GM19438 (cell line): ENCODE measurements around the gene CDK14.

Experiments used
- ATAC-seq: cut with Tn5 transposase; IDR thresholded peaks from one replicate; pipeline ENCODE4 v1.9.1; 2021; ENCODE audit warnings: low read depth; ENCODE audit not compliant: unreplicated experiment

CDK14 gene

GRCh38 chr7:90596671-90597562, 796 bp downstream of the CDK14 start:
- ATAC-seq = peak; percentile 21

GRCh38 chr7:90597563-90598253, 1.6 kb downstream of the CDK14 start:
- ATAC-seq = no peak

DNA sequence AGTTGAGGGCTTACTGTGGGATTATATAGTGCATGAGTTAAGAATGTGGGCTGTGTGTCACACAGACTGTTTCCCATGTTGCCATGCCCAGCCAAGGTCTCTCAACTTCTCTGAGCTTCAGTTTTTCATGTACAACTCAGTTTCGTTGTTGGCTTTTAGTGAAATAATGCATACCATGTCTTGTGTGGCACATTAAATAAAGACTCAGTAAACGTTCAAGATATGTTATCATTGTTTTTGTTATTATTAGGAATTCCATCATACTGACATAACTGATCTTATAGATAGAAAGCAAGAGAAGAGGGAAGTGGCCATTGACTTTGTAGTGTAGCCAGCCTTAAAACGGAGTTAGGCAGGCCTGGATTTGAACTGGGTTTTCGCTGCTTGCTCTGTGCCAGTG, 2.9 kb downstream of the CDK14 start:
- no peak for ATAC-seq

DNA sequence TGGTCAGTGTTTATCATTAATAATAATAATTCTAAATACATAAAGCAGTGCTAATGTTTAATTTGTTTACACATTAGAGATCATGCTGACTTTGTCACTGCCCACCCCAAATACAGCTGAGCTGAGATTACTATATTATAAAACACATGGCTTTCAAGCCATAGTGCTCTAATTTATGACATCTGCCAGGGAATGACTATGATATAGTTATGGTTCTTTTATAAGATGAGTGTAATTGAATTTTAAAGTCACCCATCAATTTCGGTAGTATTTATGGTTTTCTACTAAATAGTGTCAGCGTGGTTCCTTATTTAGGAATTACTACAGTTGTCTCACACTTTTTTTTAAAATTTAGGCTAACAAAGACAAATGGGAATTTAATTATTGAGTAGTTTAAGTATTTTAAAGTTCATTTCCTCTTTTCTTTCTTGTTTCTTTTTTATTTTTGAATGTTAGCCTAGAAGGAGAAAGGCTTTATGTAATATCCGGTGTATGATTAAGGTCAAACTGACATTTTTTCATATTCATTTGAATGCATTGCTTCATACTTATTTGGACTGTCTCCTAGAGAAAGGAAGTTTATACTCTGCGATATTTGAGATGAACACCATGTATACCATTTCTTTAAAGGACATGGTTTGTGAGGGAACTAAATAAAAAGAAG, 3.9 kb downstream of the CDK14 start:
- no peak for ATAC-seq

DNA sequence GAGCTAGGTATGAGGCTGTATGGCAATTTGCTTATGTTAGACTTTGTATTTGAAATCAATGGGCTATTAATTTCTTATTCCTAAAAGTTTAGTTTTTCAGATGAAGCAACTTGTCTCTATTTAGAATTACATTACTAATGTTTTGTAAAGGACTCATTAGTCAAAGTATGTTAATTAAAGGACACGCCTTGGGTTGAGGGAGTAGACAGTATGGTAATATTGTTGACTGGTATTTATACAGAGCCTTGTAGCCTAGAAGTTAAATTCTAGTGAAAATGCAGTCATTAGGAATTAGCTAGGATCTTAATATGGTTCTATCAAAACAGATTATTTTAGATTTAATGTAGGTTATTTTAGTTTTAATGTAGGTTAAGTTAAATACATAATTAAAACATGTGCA, 6.2 kb downstream of the CDK14 start:
- no peak for ATAC-seq

- no peak for ATAC-seq
Measured at GRCh38 chr7:90603346-90603745, 7.2 kb downstream of the CDK14 start.

GRCh38 chr7:90604383-90604782, 8.3 kb downstream of the CDK14 start:
- no peak for ATAC-seq

DNA sequence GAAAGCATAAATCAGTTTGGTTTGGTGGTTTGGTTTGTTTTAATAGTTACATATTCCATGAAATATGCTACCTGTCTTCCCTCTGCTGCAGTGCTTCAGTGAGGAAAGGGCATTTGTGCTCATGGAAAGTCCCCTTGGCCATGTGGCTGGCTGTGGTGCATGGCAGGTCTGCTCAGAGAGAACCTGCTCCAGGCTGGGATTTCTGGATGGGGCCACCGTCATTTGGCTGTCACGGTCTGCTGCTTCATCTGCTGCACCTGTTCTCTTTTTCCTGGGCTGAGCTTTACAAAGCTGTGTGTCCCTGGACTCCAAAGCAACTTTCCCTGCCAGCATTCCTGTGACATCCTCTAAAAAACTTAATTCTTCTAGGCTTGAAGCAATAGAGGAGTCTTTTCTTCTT, 8.9 kb downstream of the CDK14 start:
- no peak for ATAC-seq

- ATAC-seq = no peak
Measured at GRCh38 chr7:90607196-90607595, 11.1 kb downstream of the CDK14 start.

DNA sequence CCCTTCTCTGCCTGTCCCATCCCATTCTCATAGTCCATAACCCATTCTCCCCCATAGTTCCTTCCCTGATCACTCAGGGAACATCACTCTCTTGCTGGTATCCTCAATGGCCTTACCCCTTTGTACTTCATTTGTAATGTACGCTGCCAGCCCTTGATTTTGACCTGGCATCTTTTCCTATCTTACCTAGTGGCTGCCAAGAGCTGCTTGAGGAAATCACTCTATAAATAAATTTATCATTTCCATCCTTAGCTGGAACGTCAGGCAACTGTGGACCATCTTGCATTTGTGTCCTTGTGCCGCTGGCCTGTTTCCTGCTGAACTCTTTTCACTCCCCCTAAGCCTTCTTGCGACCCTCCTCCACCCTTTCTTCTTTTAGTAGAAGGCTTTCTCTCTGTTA, 14.0 kb downstream of the CDK14 start:
- ATAC-seq = no peak

- no peak for ATAC-seq
Measured at GRCh38 chr7:90611115-90611514, 15.0 kb downstream of the CDK14 start.

DNA sequence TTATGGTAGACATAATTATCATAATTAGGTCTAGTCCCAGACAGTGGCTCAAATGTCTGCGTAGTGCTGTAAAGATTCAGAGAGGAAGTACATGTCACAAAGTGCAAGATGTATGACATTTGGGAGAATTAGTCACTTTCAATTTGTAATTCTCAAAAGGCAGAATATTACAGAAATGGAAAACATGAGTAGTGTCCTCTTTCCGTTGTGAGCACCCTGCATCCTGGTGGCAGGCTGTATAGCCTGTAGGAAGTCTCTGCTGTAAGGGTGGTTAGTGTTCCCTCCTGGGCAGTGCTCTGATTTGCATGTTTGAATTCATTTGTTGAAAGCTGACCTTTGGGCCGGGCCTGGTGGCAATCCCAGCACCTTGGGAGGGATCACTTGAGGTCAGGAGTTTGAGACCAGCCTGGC, 17.0 kb downstream of the CDK14 start:
- ATAC-seq = peak; percentile 89

DNA sequence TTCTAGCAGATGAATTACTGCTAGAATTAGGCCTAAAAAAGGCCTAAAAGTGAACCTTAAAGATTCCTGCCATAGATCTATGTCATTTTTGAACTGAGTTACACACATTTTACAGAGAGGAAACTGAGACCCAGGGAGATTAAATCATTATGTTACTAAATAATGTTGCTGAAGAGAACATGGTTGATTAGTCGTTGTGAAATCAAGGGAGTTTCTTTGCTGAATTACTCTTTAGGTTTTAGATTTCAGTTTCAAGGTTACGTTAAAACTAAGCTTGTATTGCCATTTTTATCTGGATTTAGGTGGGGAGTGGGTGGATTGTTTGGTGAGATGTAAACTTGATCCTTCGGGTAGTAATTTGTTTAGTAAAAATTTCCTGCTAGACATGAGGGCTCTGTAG, 21.3 kb downstream of the CDK14 start:
- ATAC-seq = no peak

DNA sequence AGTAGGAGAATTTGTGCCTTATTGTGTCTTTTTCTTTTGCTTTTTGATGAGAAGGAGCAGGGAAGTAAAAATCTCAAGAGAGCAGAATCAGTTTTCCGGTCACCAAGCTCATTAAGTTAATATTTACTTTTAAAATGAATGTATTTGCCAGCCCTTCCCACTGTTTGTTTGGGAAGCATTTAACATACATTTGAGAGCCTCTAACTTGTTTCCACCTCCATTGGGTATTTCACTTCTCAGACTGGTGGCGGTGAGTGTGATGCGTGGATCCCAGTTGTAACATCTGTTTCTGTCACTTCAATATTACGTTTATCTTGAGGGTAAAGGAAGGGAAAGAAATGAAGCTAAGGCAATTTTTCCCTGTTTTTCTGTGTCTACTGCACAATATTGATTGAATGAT, 22.8 kb downstream of the CDK14 start:
- no peak for ATAC-seq

DNA sequence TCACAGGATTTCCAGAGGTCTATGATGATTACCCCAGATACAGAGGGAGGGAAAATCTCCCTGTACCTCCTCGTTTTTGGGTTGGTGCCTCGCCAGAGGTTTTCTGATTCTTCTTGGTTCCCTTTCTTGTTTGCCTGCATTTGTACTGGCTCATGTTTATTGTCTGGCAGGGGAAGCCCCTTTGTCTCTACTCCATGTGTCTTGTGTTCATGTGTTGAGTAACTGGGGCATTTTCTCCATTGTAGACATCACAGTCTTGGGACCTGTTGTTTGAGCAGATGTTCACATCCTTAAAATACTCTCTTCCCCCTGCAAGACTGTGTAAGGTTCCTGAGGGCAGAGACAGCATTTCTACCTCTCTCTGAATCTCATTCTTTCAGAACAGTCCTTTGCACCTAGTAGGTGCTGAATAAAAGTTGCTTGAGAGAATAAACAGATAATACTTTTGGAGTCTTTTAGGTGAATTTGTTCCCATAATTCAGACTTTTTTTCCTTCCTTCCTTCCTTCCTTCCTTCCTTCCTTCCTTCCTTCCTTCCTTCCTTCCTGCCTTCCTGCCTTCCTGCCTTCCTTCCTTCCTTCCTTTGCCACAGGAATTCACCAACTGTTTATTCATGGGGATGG, 25.1 kb downstream of the CDK14 start:
- ATAC-seq = no peak

DNA sequence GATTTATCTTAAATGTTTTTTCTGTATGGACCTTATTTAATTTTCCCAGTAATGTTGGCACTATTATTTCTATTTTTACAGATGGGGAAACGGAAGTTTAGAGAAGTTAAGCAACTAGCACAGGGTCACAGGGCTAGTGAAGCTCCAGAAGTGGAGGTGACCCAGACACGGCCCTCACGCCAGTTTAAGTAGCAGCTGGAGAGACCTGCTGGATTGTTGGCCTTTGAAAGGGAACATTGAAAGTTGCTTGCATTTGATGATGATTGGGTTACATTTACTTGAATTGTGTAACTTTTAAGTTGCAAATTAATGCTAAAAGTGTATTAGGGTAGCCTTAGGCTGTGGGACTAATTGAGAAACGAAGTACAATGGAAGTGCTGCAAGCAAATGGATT, 25.6 kb downstream of the CDK14 start:
- ATAC-seq = no peak

DNA sequence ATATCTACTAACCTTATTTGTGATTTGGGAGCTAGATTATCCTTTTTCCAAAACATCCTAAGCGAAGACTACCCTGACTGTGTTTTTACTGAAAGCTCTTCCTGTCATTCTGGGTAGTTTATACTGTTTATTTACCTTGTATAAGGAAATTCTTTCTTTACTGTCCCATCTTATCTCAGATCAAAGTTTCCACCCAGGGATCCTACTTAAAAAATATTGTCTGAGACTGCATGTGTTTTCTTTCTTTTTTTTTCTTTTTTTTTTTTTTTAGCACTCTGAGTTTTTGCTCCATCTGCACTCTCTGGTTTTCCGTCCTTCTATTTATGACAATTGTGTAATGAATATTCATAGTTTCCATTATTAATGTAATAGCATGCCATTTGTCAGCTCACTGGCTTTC, 26.5 kb downstream of the CDK14 start:
- no peak for ATAC-seq

DNA sequence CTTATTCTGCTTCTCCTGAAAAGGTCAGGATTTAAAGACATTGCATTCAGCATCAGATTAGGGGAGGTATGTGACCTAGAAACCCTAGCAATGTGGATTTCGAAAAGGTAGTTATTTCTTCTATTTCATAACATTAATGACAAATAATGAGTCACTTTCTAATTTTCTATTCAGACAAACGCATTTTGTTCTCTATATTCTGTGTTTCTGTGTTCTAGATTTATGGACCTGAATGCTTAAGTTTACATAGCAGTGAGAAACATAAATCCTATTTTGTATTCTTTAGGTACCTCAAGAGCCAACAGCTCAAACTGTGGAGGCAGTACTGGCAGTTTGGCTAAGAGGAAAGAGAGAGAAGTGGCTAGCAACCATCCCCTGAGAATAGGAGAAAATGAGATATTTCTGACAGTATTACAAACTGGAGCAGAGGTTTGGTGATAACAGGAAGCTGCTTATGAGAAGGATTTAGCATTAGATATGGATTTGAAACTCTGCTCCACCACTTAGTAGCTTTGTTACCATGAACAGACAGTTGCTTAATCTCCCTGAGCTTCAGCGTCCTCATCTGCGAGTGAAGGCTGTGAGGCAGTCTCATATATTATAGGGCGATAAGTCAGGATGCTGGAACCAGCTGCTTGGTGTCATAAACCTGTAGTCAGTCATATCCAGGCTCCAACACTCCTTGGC, 28.2 kb downstream of the CDK14 start:
- ATAC-seq = no peak

- no peak for ATAC-seq
Measured at GRCh38 chr7:90625051-90625450, 28.9 kb downstream of the CDK14 start.

DNA sequence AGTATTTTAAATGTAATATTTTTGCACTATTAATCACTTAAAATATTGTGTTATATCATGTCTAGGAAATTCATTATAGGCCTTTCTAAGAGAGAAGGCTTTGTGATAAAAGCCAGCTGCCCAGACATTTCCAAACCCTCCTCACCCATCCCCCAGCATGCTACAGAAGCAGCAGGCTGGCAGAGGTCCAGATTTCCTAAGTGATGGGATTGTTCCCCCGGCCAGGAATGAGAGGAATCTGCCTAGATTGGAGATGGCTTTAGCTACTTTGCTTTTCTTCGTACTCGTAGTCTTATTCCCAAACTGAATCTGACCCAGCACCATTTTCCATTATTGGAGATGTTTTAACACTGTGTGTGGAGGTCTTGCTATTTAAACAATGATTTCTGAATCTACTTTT, 29.4 kb downstream of the CDK14 start:
- ATAC-seq = no peak

DNA sequence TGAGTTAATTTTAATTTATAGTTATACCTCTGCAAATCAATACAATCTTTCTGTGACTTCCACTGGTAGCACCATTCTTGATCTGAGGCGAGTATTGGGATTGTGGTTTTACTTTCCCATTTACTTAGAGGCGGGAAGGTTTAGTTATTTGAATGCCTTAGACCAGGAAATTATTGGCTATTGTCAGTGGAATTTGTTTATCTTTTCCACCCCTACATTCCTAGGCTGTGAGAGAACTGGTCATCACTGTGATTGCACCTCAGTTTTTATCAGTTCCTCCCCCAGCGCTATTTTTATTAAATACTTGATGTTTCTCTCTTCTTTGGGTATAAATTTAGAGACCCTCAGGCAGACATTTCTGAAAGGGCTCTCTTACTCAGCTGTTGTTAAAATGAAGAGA, 29.9 kb downstream of the CDK14 start:
- no peak for ATAC-seq
